Neuronal stem cell (in vitro differentiated cells): Measurements from ENCODE around the gene SLC12A2.

ENCODE experiments used
- DNase-seq: peaks from one replicate; pipeline ENCODE4 v3.0.0-alpha.2; 2013; ENCODE audit warnings: low spot score
- H2AFZ ChIP-seq: one replicate; pipeline ENCODE4 v1.6.1; 2013; ENCODE audit warnings: mild to moderate bottlenecking, low read length, inconsistent platforms
- H2AK5ac ChIP-seq: 2 replicates; pipeline ENCODE4 v1.6.1; 2013; ENCODE audit warnings: low read depth, mild to moderate bottlenecking, inconsistent platforms, low read length, moderate library complexity, mixed read lengths
- H2BK120ac ChIP-seq: 2 replicates; pipeline ENCODE4 v1.6.1; 2013; ENCODE audit warnings: low read depth, mild to moderate bottlenecking, inconsistent platforms, low read length, moderate library complexity, mixed read lengths
- H2BK12ac ChIP-seq: one replicate; pipeline ENCODE4 v1.6.1; 2013; ENCODE audit warnings: low read length, inconsistent platforms
- H2BK15ac ChIP-seq: 2 replicates; pipeline ENCODE4 v1.6.1; 2013; ENCODE audit warnings: mild to moderate bottlenecking, low read length, inconsistent platforms, mixed read lengths
- H2BK5ac ChIP-seq: one replicate; pipeline ENCODE4 v1.6.1; 2013; ENCODE audit warnings: inconsistent platforms, mild to moderate bottlenecking, low read length, moderate library complexity
- H3K14ac ChIP-seq: one replicate; pipeline ENCODE4 v1.6.1; 2013; ENCODE audit warnings: low read length, inconsistent platforms
- H3K18ac ChIP-seq: 2 replicates; pipeline ENCODE4 v1.6.1; 2013; ENCODE audit warnings: low read length, inconsistent platforms
- H3K23ac ChIP-seq: 2 replicates; pipeline ENCODE4 v1.6.1; 2013; ENCODE audit warnings: low read depth, mild to moderate bottlenecking, mixed read lengths, low read length, inconsistent platforms; ENCODE audit not compliant: poor library complexity
- H3K27ac ChIP-seq: replicated peaks from 3 replicates; pipeline ENCODE4 v1.5.1; 2013; ENCODE audit warnings: low read length, inconsistent platforms
- H3K27me3 ChIP-seq, 3 experiments: 2 replicates each; pipeline ENCODE4 v1.6.1; 2013; ENCODE audit warnings: low read length in 3 of 3, mild to moderate bottlenecking in 2 of 3, inconsistent platforms in 1 of 3, low read depth in 1 of 3, mixed read lengths in 1 of 3, moderate library complexity in 1 of 3; ENCODE audit not compliant: control insufficient read depth in 3 of 3, insufficient read depth in 3 of 3
- H3K36me3 ChIP-seq, 2 donors: replicated peaks in 1 of 2; 2 replicates each; pipeline ENCODE4 v1.6.1; 2013; ENCODE audit warnings: low read length in 2 of 2; ENCODE audit not compliant: control insufficient read depth in 2 of 2, insufficient read depth in 2 of 2
- H3K4ac ChIP-seq: 2 replicates; pipeline ENCODE4 v1.6.1; 2013; ENCODE audit warnings: inconsistent platforms, mild to moderate bottlenecking, low read length, moderate library complexity
- H3K4me1 ChIP-seq, 2 donors: 1 replicate in 1 of 2; 2 replicates in 1 of 2; pipeline ENCODE4 v1.6.1; 2013; ENCODE audit warnings: low read length in 2 of 2, low read depth in 1 of 2; ENCODE audit not compliant: control insufficient read depth in 2 of 2, insufficient read depth in 1 of 2
- H3K4me2 ChIP-seq: one replicate; pipeline ENCODE4 v1.6.1; 2013; ENCODE audit warnings: mild to moderate bottlenecking, low read length, inconsistent platforms; ENCODE audit not compliant: insufficient read depth, poor library complexity, severe bottlenecking
- H3K4me3 ChIP-seq, 2 donors: 2 replicates each; pipeline ENCODE4 v1.5.1; 2013; ENCODE audit warnings: low read length in 2 of 2, mild to moderate bottlenecking in 2 of 2, inconsistent platforms in 1 of 2, moderate library complexity in 1 of 2
- H3K79me1 ChIP-seq: one replicate; pipeline ENCODE4 v1.6.1; 2013; ENCODE audit warnings: low read depth, mild to moderate bottlenecking, inconsistent platforms, low read length, moderate library complexity
- H3K9ac ChIP-seq: one replicate; pipeline ENCODE4 v1.6.1; 2013; ENCODE audit warnings: mild to moderate bottlenecking, low read depth, low read length, inconsistent platforms; ENCODE audit not compliant: poor library complexity
- H3K9me3 ChIP-seq, 2 donors: replicated peaks in 1 of 2; 2 replicates each; pipeline versions ENCODE3 to v1.6.1; 2013; ENCODE audit warnings: low read length in 2 of 2, mild to moderate bottlenecking in 2 of 2, inconsistent platforms in 1 of 2, low read depth in 1 of 2, mixed read lengths in 1 of 2, moderate library complexity in 1 of 2; ENCODE audit not compliant: control insufficient read depth in 2 of 2, insufficient read depth in 1 of 2
- H4K8ac ChIP-seq: one replicate; pipeline ENCODE4 v1.6.1; 2013; ENCODE audit warnings: low read depth, mild to moderate bottlenecking, inconsistent platforms, low read length, moderate library complexity
- H4K91ac ChIP-seq: one replicate; pipeline ENCODE4 v1.6.1; 2013; ENCODE audit warnings: low read length, low read depth, mild to moderate bottlenecking, inconsistent platforms; ENCODE audit not compliant: poor library complexity
- WGBS, 2 donors: extraction: QIAGEN DNeasy Blood & Tissue Kit; methylation state at CpG; one replicate each; pipeline ENCODE4 v1.1.7; 2013; ENCODE audit warnings: missing lambda C conversion rate in 2 of 2, mixed read lengths in 1 of 2; ENCODE audit not compliant: insufficient read length in 2 of 2, insufficient replicate concordance in 1 of 2; ENCODE audit errors: extremely low coverage in 2 of 2; 5-methylcytosine and 5-hydroxymethylcytosine counted together

Gene SLC12A2

GRCh38 chr5:128121651-128122050 lies 38.1 kb downstream of the SLC12A2 start:
- Histone ChIP-seq H4K8ac (no peak overlapping the region), H3K36me3 (peaks cover 2 to 30% of the 10 kb centered on the region in 2 donors), H3K9ac (no peak overlapping the region), H3K4me1 (no peaks in the 10 kb centered on the region), H2BK12ac (no peak overlapping the region), H3K18ac (no peak overlapping the region), H3K4me3 (no peak overlapping the region), H2AK5ac (no peak overlapping the region), H3K4me2 (no peak overlapping the region), H3K23ac (no peak overlapping the region), H2AFZ (no peak overlapping the region), H2BK120ac (no peak overlapping the region), H3K4ac (no peak overlapping the region), H2BK5ac (no peak overlapping the region), H2BK15ac (no peak overlapping the region), H3K14ac (no peak overlapping the region), H3K9me3 (peaks cover 0 to 23% of the 10 kb centered on the region in 2 donors), H4K91ac (no peak overlapping the region), H3K79me1 (no peaks in the 10 kb centered on the region), H3K27ac (no peak overlapping the region), H3K27me3 (no peaks in the 10 kb centered on the region)
- no CpG with 5 or more reads among the region's 4 CpGs for WGBS, 2 donors
- DNase-seq, result no peak

GRCh38 chr5:128123936-128124335 lies 40.4 kb downstream of the SLC12A2 start:
- Histone ChIP-seq H3K18ac (no peak overlapping the region), H3K27me3 (no peaks in the 10 kb centered on the region), H3K14ac (no peak overlapping the region), H2BK5ac (no peak overlapping the region), H2AK5ac (no peak overlapping the region), H2BK120ac (no peak overlapping the region), H3K4me3 (no peak overlapping the region), H3K4me2 (no peak overlapping the region), H3K36me3 (peaks cover 0 to 7% of the 10 kb centered on the region in 2 donors), H3K79me1 (no peaks in the 10 kb centered on the region), H2BK12ac (no peak overlapping the region), H3K4ac (no peak overlapping the region), H4K8ac (no peak overlapping the region), H2AFZ (no peak overlapping the region), H3K9ac (no peak overlapping the region), H3K9me3 (peaks cover 0 to 3% of the 10 kb centered on the region in 2 donors), H2BK15ac (no peak overlapping the region), H3K27ac (no peak overlapping the region), H3K23ac (no peak overlapping the region), H4K91ac (no peak overlapping the region), H3K4me1 (no peaks in the 10 kb centered on the region)
- no CpG with 5 or more reads among the region's 1 CpG for WGBS, 2 donors
- DNase-seq, result no peak

- no peak overlapping the region for H3K9ac ChIP-seq
- H3K27ac ChIP-seq, result no peak overlapping the region
- no peaks in the 10 kb centered on the region for H3K27me3 ChIP-seq
- H2BK15ac ChIP-seq, result no peak overlapping the region
- H3K4me1 ChIP-seq, result no peaks in the 10 kb centered on the region
- H4K8ac ChIP-seq, result no peak overlapping the region
- no peak overlapping the region for H2AFZ ChIP-seq
- H3K14ac ChIP-seq, result no peak overlapping the region
- H2BK12ac ChIP-seq, result no peak overlapping the region
- H3K18ac ChIP-seq, result no peak overlapping the region
- no peaks in the 10 kb centered on the region for H3K9me3 ChIP-seq
- H4K91ac ChIP-seq, result no peak overlapping the region
- H3K36me3 ChIP-seq, result peaks cover 2 to 10% of the 10 kb centered on the region in 2 donors
- no peak for DNase-seq
- no peak overlapping the region for H3K4me2 ChIP-seq
- H2AK5ac ChIP-seq, result no peak overlapping the region
- no peak overlapping the region for H2BK5ac ChIP-seq
- no peak overlapping the region for H3K4ac ChIP-seq
- H3K4me3 ChIP-seq, result no peak overlapping the region
- H2BK120ac ChIP-seq, result no peak overlapping the region
- no peaks in the 10 kb centered on the region for H3K79me1 ChIP-seq
- no CpG with 5 or more reads among the region's 2 CpGs for WGBS, 2 donors
- no peak overlapping the region for H3K23ac ChIP-seq
Measured at GRCh38 chr5:128126241-128126640, 42.7 kb downstream of the SLC12A2 start.

GRCh38 chr5:128132499-128132898 lies 48.9 kb downstream of the SLC12A2 start:
- Histone ChIP-seq H3K9ac (no peak overlapping the region), H2BK15ac (no peak overlapping the region), H2AK5ac (no peak overlapping the region), H2BK120ac (no peak overlapping the region), H2BK5ac (no peak overlapping the region), H3K9me3 (no peaks in the 10 kb centered on the region), H3K23ac (no peak overlapping the region), H3K36me3 (peaks cover 2 to 52% of the 10 kb centered on the region in 2 donors), H4K91ac (no peak overlapping the region), H3K27ac (no peak overlapping the region), H3K4me1 (no peaks in the 10 kb centered on the region), H3K14ac (no peak overlapping the region), H3K4me3 (no peak overlapping the region), H3K18ac (no peak overlapping the region), H2BK12ac (no peak overlapping the region), H3K4me2 (no peak overlapping the region), H3K27me3 (no peaks in the 10 kb centered on the region), H3K4ac (no peak overlapping the region), H4K8ac (no peak overlapping the region), H3K79me1 (no peaks in the 10 kb centered on the region), H2AFZ (no peak overlapping the region)
- DNase-seq, result no peak
- no CpG with 5 or more reads among the region's 1 CpG for WGBS, 2 donors
